Natural killer cell treated with Interleukin-12 subunit alpha and Interleukin-12 subunit beta and Interleukin-15 and Interleukin-18, amount 100 ng/mL, for 72 hours (primary cell): ENCODE data around the gene PAX5. TPM values are rescaled to one million over a fixed set of nuclear protein-coding genes. Genes with fewer than 3 reads are reported as not detected.

Experiments
- ATAC-seq, 2 donors: fragments of 150-1000 bp; cut with Tn5 transposase in 1 of 2; sonication (Bioruptor Pico), chemical (Tn5 transposase) in 1 of 2; 2 replicates each; pipeline ENCODE4 v1.10.0; 2021
- DNase-seq: peaks from one replicate; pipeline ENCODE4 v3.0.0; 2022; ENCODE audit warnings: low spot score
- H3K27ac Mint-ChIP-seq, 2 donors: 1 replicate in 1 of 2; 2 replicates in 1 of 2; pipeline ENCODE4 v1.8.0; 2022; ENCODE audit warnings: mixed read lengths in 2 of 2, mild to moderate bottlenecking in 1 of 2, moderate library complexity in 1 of 2
- H3K27me3 Mint-ChIP-seq, 2 donors: 1 replicate in 1 of 2; 2 replicates in 1 of 2; pipeline ENCODE4 v1.8.0; 2022; ENCODE audit warnings: mixed read lengths in 2 of 2
- H3K36me3 Mint-ChIP-seq: one replicate; pipeline ENCODE4 v1.8.0; 2022; ENCODE audit warnings: mixed read lengths
- H3K4me1 Mint-ChIP-seq, 2 donors: 1 replicate in 1 of 2; 2 replicates in 1 of 2; pipeline ENCODE4 v1.8.0; 2022; ENCODE audit warnings: low read depth in 2 of 2, mixed read lengths in 2 of 2, mild to moderate bottlenecking in 1 of 2
- H3K4me3 Mint-ChIP-seq: one replicate; pipeline ENCODE4 v1.8.0; 2022; ENCODE audit warnings: mixed read lengths
- H3K9me3 Mint-ChIP-seq: 2 replicates; pipeline ENCODE4 v1.8.0; 2022; ENCODE audit warnings: mixed read lengths
- total RNA-seq, 2 donors: library from RNA; stranded (reverse); gene quantifications; one replicate each; pipeline ENCODE4 v1.2.3, GENCODE V29; 2022

Gene PAX5
- total RNA-seq, 2 donors from 2014 or later, result 0.29 to 2.1 TPM

DNA sequence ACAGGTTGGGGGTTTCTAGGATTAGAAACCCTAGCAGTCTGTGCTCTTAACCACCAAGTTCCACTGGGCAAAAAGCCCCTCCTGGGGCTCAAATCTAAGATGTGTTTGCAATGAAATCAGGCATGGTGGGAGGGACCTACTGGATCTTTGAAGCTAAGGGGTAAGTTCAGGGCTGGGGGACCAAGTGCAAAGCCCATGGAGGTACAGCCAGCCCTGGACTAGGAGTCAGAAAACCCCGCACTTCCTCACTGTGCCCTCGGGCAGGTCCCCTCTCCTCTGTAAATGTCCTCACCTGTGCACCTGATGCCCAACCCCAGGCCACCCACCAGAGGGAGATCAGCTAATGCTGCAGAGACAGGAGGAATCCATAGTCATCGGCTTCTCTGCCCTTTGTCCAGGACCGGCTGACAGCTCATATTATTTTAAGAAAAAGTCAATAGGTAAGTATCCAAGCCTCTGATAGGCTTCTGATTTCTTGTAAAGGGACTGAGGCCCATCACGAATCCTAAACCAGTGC, 138.3 kb downstream of the PAX5 start:
- ATAC-seq (no peak), DNase-seq (peak; percentile 50)
- Mint-ChIP-seq H3K27me3 (peaks cover 32 to 33% of the 10 kb centered on the region in 2 donors), H3K4me1 (no peaks in the 10 kb centered on the region), H3K27ac (no peak overlapping the region), H3K4me3 (no peak overlapping the region), H3K36me3 (no peaks in the 10 kb centered on the region), H3K9me3 (no peaks in the 10 kb centered on the region)

DNA sequence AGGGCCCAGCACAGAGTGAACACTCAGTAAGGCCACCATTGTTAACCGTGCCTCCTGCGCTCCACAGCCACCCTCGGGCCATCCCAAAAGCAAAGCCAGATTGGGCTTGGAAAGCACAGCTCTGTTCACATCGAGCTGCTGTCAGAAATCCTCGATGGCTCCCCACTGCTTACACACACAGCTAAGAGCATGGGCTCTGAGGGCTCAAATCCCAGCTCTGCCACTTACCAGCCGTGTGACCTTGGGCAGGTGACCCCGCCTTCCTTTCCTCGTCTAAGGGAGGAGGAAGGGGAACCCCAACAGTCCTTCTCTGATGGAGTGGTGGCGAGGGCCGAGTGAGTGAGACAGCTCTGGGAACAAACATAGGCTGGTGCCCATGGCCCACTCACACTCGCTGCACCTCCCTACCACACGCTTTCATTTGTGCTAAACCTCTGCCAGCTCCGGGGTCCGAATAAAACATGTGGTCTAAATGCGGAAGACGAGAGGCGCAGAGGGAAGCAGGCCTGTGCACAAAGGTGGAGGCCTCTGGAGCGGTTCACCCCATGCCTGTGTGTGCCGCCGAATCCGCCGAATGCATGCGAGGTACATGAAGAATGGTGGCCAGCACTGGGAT, 139.3 kb downstream of the PAX5 start:
- H3K27ac Mint-ChIP-seq, result no peak overlapping the region
- H3K4me1 Mint-ChIP-seq, result no peaks in the 10 kb centered on the region
- H3K4me3 Mint-ChIP-seq, result no peak overlapping the region
- peak; percentile 49 for DNase-seq
- no peak for ATAC-seq
- no peaks in the 10 kb centered on the region for H3K36me3 Mint-ChIP-seq
- H3K27me3 Mint-ChIP-seq, result peaks cover 27 to 30% of the 10 kb centered on the region in 2 donors
- no peaks in the 10 kb centered on the region for H3K9me3 Mint-ChIP-seq

DNA sequence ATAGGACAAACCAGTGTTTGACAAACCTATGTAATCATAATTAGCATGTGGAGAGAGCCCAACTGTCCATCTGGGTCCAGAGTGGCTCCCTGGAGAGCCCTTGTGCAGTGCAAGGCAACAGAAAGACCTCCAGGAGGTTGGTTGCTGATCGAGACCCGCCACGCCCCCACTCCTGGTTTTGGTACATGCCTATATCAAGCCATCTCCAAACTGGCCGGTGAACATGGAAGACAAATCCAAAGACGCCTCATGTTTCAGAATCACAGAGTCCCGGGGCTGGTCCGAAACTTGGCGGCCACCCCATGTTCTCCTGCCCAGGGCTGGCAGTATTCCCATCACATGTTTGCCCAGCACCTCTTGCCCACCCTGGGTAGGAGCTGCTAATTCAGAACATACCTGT, 140.2 kb downstream of the PAX5 start:
- Mint-ChIP-seq H3K27me3 (peaks cover 29 to 31% of the 10 kb centered on the region in 2 donors), H3K36me3 (no peaks in the 10 kb centered on the region), H3K27ac (no peak overlapping the region), H3K4me3 (no peak overlapping the region), H3K4me1 (no peaks in the 10 kb centered on the region), H3K9me3 (no peaks in the 10 kb centered on the region)
- ATAC-seq (no peak), DNase-seq (peak; percentile 51)

DNA sequence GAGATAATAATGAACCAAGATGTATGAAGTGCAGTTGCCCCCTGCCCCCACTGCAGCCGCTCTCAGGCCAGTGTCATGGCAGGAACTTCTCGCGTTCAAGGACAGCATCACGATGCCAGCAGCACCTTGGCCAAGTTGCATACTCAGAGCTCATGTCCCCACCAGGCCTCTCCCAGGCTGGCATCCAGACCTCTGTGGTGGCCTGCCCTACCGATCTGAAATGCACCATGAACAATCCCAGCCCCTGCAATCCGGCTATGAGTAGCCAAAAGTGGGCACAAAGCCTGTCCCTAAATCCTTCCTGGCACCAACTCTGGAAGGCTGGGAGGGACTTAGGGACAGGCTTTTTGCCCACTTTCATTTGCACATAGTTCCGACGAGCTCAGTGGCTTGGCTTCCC, 140.9 kb downstream of the PAX5 start:
- H3K4me3 Mint-ChIP-seq, result no peak overlapping the region

DNA sequence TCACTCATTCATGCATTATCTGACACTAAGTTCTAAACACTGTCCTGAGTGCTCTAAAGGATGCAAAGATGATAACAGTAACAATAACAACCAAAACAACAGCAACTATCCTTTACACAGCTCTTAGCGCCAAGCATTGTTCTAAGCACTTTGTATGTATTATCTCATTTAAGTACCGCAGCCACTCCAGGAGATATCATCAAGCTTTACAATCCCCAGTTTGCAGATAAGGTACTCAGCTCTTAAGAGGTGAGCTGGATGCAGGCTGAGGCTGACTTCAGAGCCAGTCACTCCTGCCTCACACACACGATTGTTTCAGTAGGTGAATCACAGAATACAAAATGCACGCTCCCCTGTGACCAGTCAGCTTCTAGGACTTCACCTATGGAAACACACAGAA, 141.8 kb downstream of the PAX5 start:
- Mint-ChIP-seq H3K36me3 (no peaks in the 10 kb centered on the region), H3K27me3 (peaks cover 31 to 38% of the 10 kb centered on the region in 2 donors), H3K9me3 (no peaks in the 10 kb centered on the region), H3K27ac (no peak overlapping the region), H3K4me1 (no peaks in the 10 kb centered on the region), H3K4me3 (no peak overlapping the region)
- DNase-seq, result peak; percentile 44
- no peak for ATAC-seq

More for the DNA sequence above, 140.9 kb downstream of the PAX5 start:
- Mint-ChIP-seq H3K27me3 (peaks cover 31% of the 10 kb centered on the region in 2 donors), H3K36me3 (no peaks in the 10 kb centered on the region), H3K27ac (no peak overlapping the region), H3K4me1 (no peaks in the 10 kb centered on the region), H3K9me3 (no peaks in the 10 kb centered on the region)
- peak; percentile 15 for DNase-seq
- no peak for ATAC-seq

DNA sequence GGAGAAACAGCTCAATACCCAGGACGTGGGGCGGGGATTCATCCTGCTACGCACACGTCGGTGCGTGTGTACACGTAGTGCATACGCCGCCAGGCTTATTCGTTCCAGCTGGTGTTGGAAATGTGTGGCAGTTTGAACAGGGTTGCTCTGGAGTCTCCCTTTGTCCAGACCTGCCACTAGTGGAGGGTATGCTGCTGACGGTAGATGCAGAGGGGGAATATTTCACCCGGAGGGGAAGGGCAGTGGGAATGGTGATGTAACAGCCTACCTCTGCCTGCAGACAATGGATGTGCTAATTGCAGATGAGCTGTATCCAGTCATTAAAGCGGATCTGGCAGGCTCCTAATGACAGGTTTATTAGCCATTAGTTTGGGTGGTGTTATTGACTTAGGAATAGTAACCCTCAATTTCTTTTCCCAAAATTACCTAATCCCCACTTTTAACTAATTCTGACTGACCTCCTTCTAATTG, 142.7 kb downstream of the PAX5 start:
- H3K9me3 Mint-ChIP-seq, result no peaks in the 10 kb centered on the region
- no peak overlapping the region for H3K27ac Mint-ChIP-seq
- ATAC-seq (no peak), DNase-seq (peak; percentile 44)
- H3K4me1 Mint-ChIP-seq, result no peaks in the 10 kb centered on the region
- peaks cover 32 to 36% of the 10 kb centered on the region in 2 donors for H3K27me3 Mint-ChIP-seq
- no peaks in the 10 kb centered on the region for H3K36me3 Mint-ChIP-seq
- H3K4me3 Mint-ChIP-seq, result no peak overlapping the region

DNA sequence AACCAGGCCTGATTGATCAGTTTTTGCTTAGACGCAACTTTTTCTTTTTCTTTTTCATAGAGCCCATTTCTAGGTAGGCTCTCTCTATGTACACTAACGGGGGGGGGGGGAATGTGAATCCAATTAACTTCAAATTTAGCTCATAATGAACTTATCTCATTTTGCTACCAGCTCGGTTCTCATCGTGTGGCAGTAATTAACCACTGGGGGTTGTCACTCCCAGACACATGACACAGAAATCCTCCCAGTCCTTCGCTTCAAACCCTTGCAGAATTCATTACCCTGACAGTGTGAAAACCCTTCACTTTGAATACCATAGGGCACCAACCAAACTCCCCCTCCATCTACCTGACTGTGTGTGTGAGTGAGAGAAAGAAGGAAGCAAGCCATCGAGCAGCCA, 144.2 kb downstream of the PAX5 start:
- peaks cover 32 to 38% of the 10 kb centered on the region in 2 donors for H3K27me3 Mint-ChIP-seq
- H3K27ac Mint-ChIP-seq, result no peak overlapping the region
- ATAC-seq (no peak), DNase-seq (no peak)
- no peaks in the 10 kb centered on the region for H3K4me1 Mint-ChIP-seq
- no peaks in the 10 kb centered on the region for H3K9me3 Mint-ChIP-seq
- no peaks in the 10 kb centered on the region for H3K36me3 Mint-ChIP-seq
- no peak overlapping the region for H3K4me3 Mint-ChIP-seq

DNA sequence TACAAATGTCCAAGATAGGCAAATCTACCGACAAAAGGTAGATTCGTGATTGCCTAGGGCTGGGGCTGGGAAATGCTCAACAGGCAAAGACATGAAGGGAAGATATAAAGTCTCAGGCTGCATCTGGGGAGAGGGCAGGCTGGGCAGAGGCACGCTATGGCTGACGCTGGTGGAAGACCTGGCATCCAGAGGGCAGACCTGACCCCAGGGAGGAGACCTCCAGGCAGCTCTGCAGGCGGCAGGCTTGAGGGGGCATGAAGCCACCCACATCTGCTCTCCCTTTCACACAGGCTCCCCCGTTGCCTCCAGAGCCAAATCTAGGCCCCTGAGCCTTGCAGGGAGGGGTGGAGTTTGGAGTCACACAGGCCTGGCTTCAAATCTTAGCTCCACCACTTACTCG, 145.5 kb downstream of the PAX5 start:
- Mint-ChIP-seq H3K27ac (no peak overlapping the region), H3K9me3 (no peaks in the 10 kb centered on the region), H3K4me3 (no peak overlapping the region), H3K36me3 (no peaks in the 10 kb centered on the region), H3K27me3 (peaks cover 32 to 42% of the 10 kb centered on the region in 2 donors), H3K4me1 (no peaks in the 10 kb centered on the region)
- ATAC-seq (peak in 1 of 2 donors; percentile 44), DNase-seq (peak; percentile 56)

DNA sequence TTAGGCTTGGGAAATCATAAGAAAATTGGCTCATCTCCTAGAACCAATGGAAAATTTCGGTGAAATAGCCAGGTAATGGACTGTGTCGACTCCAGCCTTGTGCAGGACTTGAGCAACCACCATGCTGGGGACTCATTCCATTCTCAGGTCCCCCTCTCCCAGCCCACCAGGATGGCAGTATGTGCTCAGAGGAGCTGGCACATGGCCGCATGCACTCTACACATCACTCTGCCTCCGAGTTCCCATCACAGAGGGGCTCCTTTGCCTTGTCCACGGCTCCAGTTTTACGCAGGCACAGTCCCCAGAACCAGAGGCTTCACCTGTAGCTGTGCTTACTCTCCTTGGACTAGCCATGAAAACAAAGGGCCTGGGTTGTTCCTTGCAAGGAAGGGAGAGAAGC, 149.3 kb downstream of the PAX5 start:
- no peaks in the 10 kb centered on the region for H3K4me1 Mint-ChIP-seq

DNA sequence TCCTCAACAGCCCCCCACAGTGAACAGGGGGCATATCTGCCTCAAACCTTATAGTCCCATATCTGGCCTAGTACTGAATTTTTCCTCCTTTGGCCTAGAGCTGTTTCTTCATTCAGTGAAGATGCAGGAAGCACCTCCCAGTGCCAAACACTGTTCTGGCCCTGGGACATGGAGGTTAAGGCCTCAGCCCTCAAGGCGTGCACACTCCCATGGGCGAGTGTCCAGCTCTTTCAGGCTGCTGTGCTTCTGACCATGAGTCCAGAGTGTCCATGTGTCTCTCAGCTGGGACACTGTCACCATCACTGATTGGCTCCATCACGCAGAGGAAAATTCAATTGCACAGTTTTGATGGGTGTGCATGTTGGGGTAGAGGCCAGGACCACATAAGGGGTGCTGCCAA, 151.5 kb downstream of the PAX5 start:
- peak; percentile 31 for DNase-seq
- H3K27ac Mint-ChIP-seq, result no peak overlapping the region
- no peak overlapping the region for H3K4me3 Mint-ChIP-seq
- H3K9me3 Mint-ChIP-seq, result no peaks in the 10 kb centered on the region
- peaks cover 29 to 33% of the 10 kb centered on the region in 2 donors for H3K27me3 Mint-ChIP-seq
- ATAC-seq, result peak in 1 of 2 donors; percentile 24
- H3K4me1 Mint-ChIP-seq, result peaks cover 0 to 3% of the 10 kb centered on the region in 2 donors
- no peaks in the 10 kb centered on the region for H3K36me3 Mint-ChIP-seq

More for the DNA sequence above, 149.3 kb downstream of the PAX5 start:
- Mint-ChIP-seq H3K4me3 (no peak overlapping the region), H3K27me3 (peaks cover 31 to 33% of the 10 kb centered on the region in 2 donors), H3K27ac (no peak overlapping the region), H3K9me3 (no peaks in the 10 kb centered on the region), H3K36me3 (no peaks in the 10 kb centered on the region)
- DNase-seq, result peak; percentile 45
- ATAC-seq, result no peak

DNA sequence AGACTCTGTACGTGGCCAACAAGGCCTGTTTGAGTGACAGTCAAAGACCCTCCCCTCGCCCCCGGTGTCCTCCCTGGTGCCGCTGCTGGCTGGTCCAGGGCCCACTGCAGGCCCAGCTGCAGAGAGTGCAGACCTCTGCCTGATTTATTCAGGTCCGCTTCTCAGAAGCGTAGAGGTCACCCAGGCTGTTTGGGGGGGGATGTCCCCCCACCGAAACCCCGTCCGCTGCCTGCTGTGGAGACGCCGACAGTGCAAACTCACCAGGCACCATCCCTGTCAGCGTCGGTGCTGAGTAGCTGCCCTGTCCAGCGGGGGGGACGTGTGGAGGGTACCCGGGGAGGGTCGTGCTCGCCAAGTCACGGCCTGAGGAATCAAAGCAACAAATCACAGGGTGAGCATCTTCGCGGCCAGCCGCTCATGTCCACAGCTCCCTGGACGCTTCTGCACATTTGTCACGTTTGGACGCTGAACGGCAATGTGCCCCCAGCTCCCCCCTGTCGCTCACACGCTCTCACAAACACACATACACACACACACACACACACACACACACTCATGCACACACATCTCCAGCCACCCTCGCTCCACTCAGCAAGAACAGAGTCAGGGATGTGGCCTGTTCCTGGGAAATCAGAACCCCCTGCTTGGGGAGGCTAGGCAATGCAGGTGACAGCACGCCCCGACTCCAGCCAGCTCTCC, 152.2 kb downstream of the PAX5 start:
- Mint-ChIP-seq H3K27ac (no peak overlapping the region), H3K4me1 (peaks cover 0 to 3% of the 10 kb centered on the region in 2 donors), H3K9me3 (no peaks in the 10 kb centered on the region), H3K4me3 (no peak overlapping the region), H3K27me3 (peaks cover 26 to 30% of the 10 kb centered on the region in 2 donors), H3K36me3 (no peaks in the 10 kb centered on the region)
- ATAC-seq (no peak), DNase-seq (peak; percentile 50)

DNA sequence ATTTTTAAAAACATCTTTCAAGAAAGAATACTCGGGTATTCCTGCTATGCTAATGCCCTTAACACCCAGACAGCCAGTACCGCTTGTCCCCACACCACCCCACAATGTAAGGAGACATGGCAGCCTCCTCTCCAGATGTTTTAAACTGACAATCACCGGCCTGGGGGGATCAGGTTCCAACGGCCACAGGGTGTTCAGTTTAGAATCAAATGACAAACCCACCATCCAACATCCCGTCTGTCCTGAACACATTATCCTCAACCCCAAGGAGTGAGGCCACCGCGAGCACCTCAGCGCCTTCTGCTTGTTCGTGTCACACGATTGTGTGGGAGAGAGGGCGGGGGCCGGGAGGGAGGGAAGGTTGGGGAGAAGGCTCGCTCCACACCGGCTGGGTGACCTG, 152.8 kb downstream of the PAX5 start:
- peaks cover 22 to 25% of the 10 kb centered on the region in 2 donors for H3K27me3 Mint-ChIP-seq
- H3K4me3 Mint-ChIP-seq, result no peak overlapping the region
- H3K4me1 Mint-ChIP-seq, result peaks cover 0 to 3% of the 10 kb centered on the region in 2 donors
- H3K9me3 Mint-ChIP-seq, result no peaks in the 10 kb centered on the region
- no peak overlapping the region for H3K27ac Mint-ChIP-seq
- no peaks in the 10 kb centered on the region for H3K36me3 Mint-ChIP-seq
- ATAC-seq (no peak), DNase-seq (peak; percentile 15)

DNA sequence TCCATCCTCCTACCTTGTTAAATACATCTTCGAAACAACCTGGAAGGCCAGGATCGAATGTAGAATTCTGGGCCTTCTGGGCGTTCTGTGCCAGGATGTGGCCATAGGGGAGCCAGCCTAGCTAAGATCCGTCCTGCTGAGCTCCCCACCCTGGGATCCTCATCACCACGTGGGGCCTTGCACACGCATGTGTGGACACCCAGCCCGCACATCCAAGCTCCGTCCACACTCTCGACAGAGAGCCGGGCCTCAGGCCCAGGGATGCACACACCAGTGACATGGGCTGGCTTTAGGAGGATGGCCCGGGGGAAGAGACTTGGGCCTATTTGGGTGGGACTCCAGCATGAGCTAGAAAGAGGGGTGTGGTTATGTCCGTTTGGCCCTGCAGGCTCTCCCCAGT, 154.0 kb downstream of the PAX5 start:
- H3K9me3 Mint-ChIP-seq, result no peaks in the 10 kb centered on the region
- no peak overlapping the region for H3K4me3 Mint-ChIP-seq
- ATAC-seq (no peak), DNase-seq (no peak)
- no peak overlapping the region for H3K27ac Mint-ChIP-seq
- H3K27me3 Mint-ChIP-seq, result peaks cover 22 to 25% of the 10 kb centered on the region in 2 donors
- H3K36me3 Mint-ChIP-seq, result no peaks in the 10 kb centered on the region
- H3K4me1 Mint-ChIP-seq, result peaks cover 0 to 3% of the 10 kb centered on the region in 2 donors
